ENCODE measurements around the gene PCNX4.

Gene PCNX4

DNA sequence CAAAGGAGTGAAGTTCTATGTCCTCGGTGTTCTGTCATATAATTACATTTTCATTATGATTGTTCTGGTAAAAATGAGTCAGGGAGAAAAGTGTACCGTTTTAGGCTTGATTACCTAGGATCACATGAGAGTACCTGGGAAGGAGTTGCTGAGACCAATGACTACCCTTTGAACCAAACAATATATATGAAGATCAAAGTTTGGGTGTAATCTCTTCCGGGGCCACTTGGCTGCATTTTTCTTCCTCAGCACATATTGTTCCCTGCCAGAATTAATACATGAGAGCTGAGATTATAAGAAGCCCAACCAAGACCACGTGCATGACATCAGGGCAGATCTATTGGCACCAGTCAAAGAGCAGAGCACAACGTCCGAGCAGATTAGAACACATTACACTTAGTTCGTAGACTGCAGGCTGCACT is 114.5 kb downstream of the PCNX4 start:
- DNase-seq (ENCODE audit: low read depth), result no peak

DNA sequence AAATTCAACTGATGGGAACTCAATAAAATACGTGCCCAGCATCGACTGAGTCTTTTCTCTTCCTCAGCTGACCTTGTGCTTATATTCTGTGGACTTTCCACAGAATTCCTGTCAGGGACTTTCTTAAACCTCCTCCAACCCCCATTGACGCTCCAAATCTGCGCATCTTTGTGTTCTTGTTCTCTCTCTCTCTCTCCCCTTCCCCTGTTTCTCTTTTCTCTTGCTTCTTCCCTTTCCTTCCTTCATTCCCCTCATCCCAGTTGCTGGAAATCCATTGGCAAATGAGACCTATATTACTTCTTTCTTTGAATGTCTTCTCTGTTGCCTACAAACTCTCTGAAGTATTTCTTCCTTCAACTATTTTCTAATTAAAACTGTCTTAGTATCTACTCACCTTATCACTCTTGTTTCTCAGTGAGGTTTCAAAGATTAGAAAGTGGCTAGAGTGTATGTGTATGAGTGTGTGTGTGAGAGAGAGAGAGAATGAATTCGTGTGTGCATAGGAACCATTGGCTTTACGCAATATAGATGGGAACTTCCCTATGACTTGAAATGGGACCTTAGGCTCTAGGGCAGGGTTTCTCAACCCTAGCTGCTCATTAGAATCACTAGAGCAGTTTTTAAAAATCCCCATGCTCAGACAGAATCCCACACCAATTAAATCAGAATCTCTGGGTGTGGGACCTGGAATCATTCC is 115.3 kb downstream of the PCNX4 start:
- no peak for DNase-seq (ENCODE audit: low read depth)

GRCh38 chr14:60210703-60211102 is 119.0 kb downstream of the PCNX4 start:
- DNase-seq (ENCODE audit: low read depth), result no peak

DNA sequence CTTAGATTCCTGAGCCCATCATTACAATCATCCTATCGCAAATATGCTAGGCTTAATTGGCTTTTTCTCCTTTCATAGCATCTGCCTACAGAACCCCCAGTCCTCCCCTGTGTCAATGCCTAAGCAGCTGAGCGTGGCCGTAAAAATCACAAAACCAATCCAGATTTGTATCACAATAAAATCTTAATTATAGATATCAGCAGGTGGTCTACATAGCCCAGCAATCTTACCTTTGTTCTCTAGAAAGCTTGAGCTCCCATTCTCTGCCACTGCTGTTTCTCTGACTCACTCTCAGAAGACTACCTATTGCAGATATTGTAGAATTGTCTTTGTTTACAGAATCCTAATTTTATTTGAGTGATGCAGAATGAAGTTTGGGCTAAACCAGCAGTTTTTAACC is 119.4 kb downstream of the PCNX4 start:
- DNase-seq (ENCODE audit: low read depth), result no peak

- no peak for DNase-seq (ENCODE audit: low read depth)
Measured at GRCh38 chr14:60212503-60213371, 121.0 kb downstream of the PCNX4 start.

GRCh38 chr14:60214003-60214402 is 122.3 kb downstream of the PCNX4 start:
- no peak for DNase-seq (ENCODE audit: low read depth)

DNA sequence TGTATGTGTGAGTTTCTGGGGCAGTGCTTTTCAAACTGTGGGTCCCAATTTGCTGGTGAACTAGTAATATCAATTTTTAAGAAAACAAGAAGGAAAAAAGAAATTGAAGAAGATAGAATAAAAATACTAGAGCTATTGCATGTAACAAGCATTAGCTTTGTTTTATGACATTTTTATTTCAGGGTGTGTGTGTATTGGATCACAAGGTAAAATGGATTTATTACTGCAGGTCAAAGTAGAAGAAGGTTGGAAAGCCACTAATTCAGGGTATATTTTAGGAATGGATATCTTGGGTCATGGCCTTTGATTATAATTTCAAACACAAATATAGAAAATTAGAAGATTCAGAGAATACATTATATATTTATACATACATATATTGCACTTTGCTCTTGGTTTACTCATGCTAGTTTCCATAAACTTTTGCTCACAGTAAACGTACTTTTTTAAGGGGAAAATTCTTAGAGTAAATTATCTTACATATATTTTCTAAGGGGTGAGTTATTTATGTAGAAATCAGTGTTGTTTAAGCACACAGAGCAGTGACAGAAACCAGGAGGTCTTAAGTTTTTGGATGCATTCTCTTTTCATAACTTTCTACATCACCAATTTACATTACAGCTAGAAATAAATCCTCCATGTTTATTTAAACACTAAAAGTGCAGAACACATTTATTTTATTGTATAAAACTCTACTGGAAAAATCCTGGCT is 122.8 kb downstream of the PCNX4 start:
- DNase-seq (ENCODE audit: low read depth), result no peak

DNA sequence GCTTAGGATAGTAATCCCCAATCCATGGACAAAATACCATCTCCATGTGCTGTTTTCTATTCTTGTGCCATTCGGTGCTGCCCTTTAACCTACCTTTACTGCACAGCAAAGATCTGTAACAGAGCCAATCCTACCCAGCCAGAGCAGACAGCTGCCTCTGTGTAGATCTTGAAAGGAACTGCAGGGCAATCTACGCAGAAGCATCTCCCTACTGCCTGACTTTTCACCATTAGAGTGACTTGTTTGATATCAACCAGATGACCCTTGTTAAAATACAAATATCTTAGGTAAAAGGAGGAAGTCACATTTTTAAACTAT is 123.4 kb downstream of the PCNX4 start:
- no peak for DNase-seq (ENCODE audit: low read depth)

- no peak for DNase-seq (ENCODE audit: low read depth)
Measured at GRCh38 chr14:60215520-60216420, 124.0 kb downstream of the PCNX4 start.

- DNase-seq (ENCODE audit: low read depth), result no peak
Measured at GRCh38 chr14:60217713-60218112, 126.0 kb downstream of the PCNX4 start.

Measured in activated T-helper 1 cell treated with Interleukin-2 at 50 U/mL for 16 hours (primary cell).